Suprapubic skin (tissue), 4 donors: ENCODE measurements around the gene GJA5.

ENCODE experiments used
- EP300 ChIP-seq: sonication (generic); formaldehyde crosslinking; IDR thresholded peaks from one replicate; pipeline ENCODE4 v1.6.1; 2017; ENCODE audit warnings: antibody characterized with exemption
- POLR2A ChIP-seq, 2 donors: fragments of 450-650 bp; IDR thresholded peaks; one replicate each; pipeline ENCODE4 v1.6.1; 2017; ENCODE audit warnings: antibody characterized with exemption in 2 of 2, mild to moderate bottlenecking in 2 of 2, moderate library complexity in 2 of 2
- POLR2AphosphoS5 ChIP-seq, 3 donors: sonication (generic); formaldehyde crosslinking; IDR thresholded peaks; one replicate each; pipeline ENCODE4 v1.6.1; 2017; ENCODE audit warnings: antibody characterized with exemption in 3 of 3
- TF ChIP-seq, protein P1 (sequence below), 2 donors: fragments of 200-600 bp in 1 of 2; fragments of 450-650 bp in 1 of 2; sonication (generic) in 1 of 2; IDR thresholded peaks; one replicate each; pipeline ENCODE4 v1.5.1; 2016 to 2019; ENCODE audit warnings: antibody characterized with exemption in 2 of 2, mild to moderate bottlenecking in 1 of 2, moderate library complexity in 1 of 2

DNA sequence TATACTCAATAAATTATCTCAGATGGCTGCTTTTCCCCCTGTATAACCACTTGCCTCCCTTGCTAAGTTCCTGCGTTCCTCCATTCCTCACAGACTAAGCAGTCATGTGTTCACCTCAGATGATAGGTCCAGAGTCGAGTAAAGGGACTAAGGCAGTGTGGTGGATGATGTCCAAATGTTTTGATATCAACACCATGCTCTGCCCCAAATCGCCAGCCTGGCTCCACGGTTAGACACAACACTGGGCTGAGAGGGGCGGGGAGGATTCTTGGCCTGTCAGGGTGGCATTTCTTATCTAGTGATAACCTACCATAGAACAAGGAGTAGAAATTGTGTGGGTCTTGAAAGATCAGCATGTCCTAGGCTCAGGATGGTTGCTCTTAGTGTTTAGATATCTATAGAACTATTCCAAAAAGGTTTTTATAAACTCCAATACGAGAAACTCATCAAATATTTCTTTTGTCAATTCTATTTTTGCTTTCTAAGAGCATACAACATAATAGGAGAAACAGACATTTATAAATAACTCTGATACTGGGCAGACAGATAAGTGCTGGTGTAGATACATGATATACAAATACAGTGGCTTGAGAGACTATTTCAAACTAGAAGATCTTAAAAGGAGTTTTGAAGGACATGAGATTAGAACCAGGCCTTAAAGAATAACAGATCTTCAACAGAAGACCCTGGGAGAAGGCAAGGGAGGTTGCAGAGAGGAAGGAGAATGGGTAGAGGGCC lies 21.5 kb downstream of the GJA5 start:
- TF ChIP-seq POLR2AphosphoS5 (IDR thresholded peaks at IDR 0.05) (no peak), POLR2A (IDR thresholded peaks at IDR 0.05) (no peak), EP300 (no peak)
- TF ChIP-seq, protein P1, sequence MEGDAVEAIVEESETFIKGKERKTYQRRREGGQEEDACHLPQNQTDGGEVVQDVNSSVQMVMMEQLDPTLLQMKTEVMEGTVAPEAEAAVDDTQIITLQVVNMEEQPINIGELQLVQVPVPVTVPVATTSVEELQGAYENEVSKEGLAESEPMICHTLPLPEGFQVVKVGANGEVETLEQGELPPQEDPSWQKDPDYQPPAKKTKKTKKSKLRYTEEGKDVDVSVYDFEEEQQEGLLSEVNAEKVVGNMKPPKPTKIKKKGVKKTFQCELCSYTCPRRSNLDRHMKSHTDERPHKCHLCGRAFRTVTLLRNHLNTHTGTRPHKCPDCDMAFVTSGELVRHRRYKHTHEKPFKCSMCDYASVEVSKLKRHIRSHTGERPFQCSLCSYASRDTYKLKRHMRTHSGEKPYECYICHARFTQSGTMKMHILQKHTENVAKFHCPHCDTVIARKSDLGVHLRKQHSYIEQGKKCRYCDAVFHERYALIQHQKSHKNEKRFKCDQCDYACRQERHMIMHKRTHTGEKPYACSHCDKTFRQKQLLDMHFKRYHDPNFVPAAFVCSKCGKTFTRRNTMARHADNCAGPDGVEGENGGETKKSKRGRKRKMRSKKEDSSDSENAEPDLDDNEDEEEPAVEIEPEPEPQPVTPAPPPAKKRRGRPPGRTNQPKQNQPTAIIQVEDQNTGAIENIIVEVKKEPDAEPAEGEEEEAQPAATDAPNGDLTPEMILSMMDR (IDR thresholded peaks at IDR 0.05) = no peak
